HCT116 (cell line): ENCODE measurements around the gene TNFAIP8L3. TPM values are rescaled to one million over a fixed set of nuclear protein-coding genes. Genes with fewer than 3 reads are reported as not detected.

Experiments used
- ATAC-seq: fragments of 200-7000 bp; cut with Tn5 transposase; 2 replicates; pipeline ENCODE4 v1.9.1; 2020; ENCODE audit warnings: mild to moderate bottlenecking, moderate library complexity
- BruUV-seq: library from RNA; stranded (reverse); fragments of 400-500 nt; replicated peaks from 2 replicates; lab custom pipeline; 2021; lab: Mats Ljungman, UMichigan
- CTCF ChIA-PET: fragments of 300-600 bp; sonication (Branson Sonifier 250); formaldehyde crosslinking; loops from one replicate; lab custom pipeline; 2021; ENCODE audit warnings: antibody characterized with exemption; lab: Charles Lee
- POLR2A ChIA-PET: fragments of 300-600, 350-600 bp; sonication (Branson Sonifier 250); formaldehyde crosslinking; loops from one replicate; lab custom pipeline; 2021; ENCODE audit warnings: antibody characterized with exemption; lab: Charles Lee
- RAD21 ChIA-PET, 2 experiments: fragments of 300-600 bp; sonication (Branson Sonifier 250); formaldehyde crosslinking; loops; one replicate each; lab custom pipeline; 2023; ENCODE audit warnings: low total read pairs in 2 of 2; ENCODE audit not compliant: uncharacterized antibody in 2 of 2, unreplicated experiment in 2 of 2, low non-redundant PET in 1 of 2; lab: Charles Lee
- DNase-seq: peaks from one replicate; pipeline ENCODE4 v3.0.0-alpha.2; 2010; ENCODE audit warnings: low read depth, low spot score
- H2AFZ ChIP-seq: fragments of 200-600 bp; shearing (Covaris generic), sonication (generic); 2 replicates; pipeline ENCODE4 v1.6.1; 2017; ENCODE audit warnings: low read depth, mixed run types, mixed read lengths, antibody characterized with exemption, low read length; ENCODE audit not compliant: poor library complexity, severe bottlenecking
- H3K27ac ChIP-seq: 2 replicates; pipeline ENCODE4 v1.5.1; 2012; ENCODE audit warnings: low read depth, low read length
- H3K27me3 ChIP-seq: fragments of 200-600 bp; sonication (generic); 2 replicates; pipeline ENCODE4 v1.6.1; 2016; ENCODE audit warnings: mixed run types, low read length, mixed read lengths; ENCODE audit not compliant: insufficient read depth
- H3K36me3 ChIP-seq, 2 experiments: fragments of 200-500 bp in 1 of 2; fragments of 200-600 bp in 1 of 2; sonication (Bioruptor generic) in 1 of 2; sonication (generic) in 1 of 2; 2 replicates each; pipeline versions ENCODE4 v1.5.1 to v1.6.1; 2014 to 2016; ENCODE audit warnings: low read length in 2 of 2, inconsistent platforms in 1 of 2, mixed read lengths in 1 of 2, mixed run types in 1 of 2; ENCODE audit not compliant: insufficient read depth in 2 of 2, control insufficient read depth in 1 of 2
- H3K4me1 ChIP-seq, 2 experiments: fragments of 200-600 bp in 1 of 2; sonication (generic) in 1 of 2; 2 replicates each; pipeline versions ENCODE4 v1.5.1 to v1.6.1; 2012 to 2017; ENCODE audit warnings: low read length in 2 of 2, inconsistent platforms in 1 of 2, mild to moderate bottlenecking in 1 of 2, mixed read lengths in 1 of 2, mixed run types in 1 of 2, moderate library complexity in 1 of 2; ENCODE audit not compliant: insufficient read depth in 2 of 2, control insufficient read depth in 1 of 2
- H3K4me2 ChIP-seq: fragments of 200-600 bp; sonication (generic); 2 replicates; pipeline ENCODE4 v1.6.1; 2017; ENCODE audit warnings: mixed run types, low read length, mixed read lengths
- H3K4me3 ChIP-seq, 2 experiments: fragments of 200-600 bp in 1 of 2; sonication (generic) in 1 of 2; replicated peaks in 1 of 2; 2 replicates each; pipeline ENCODE4 v1.5.1; 2011 to 2016; ENCODE audit warnings: low read length in 2 of 2, control low read depth in 1 of 2, low read depth in 1 of 2, mild to moderate bottlenecking in 1 of 2, mixed read lengths in 1 of 2, mixed run types in 1 of 2
- H3K79me2 ChIP-seq: fragments of 200-600 bp; sonication (generic); 2 replicates; pipeline ENCODE4 v1.6.1; 2017; ENCODE audit warnings: mild to moderate bottlenecking, mixed run types, low read length, moderate library complexity, mixed read lengths; ENCODE audit not compliant: insufficient read depth
- H3K9ac ChIP-seq: fragments of 200-600 bp; sonication (generic); 2 replicates; pipeline ENCODE4 v1.6.1; 2016; ENCODE audit warnings: low read length, mixed read lengths
- H3K9me2 ChIP-seq: fragments of 200-600 bp; sonication (generic), shearing (Covaris generic); 2 replicates; pipeline ENCODE4 v1.6.1; 2017; ENCODE audit warnings: mixed run types, mild to moderate bottlenecking, moderate library complexity; ENCODE audit not compliant: insufficient read depth
- H3K9me3 ChIP-seq, 2 experiments: fragments of 200-500 bp in 1 of 2; fragments of 200-600 bp in 1 of 2; sonication (Bioruptor generic) in 1 of 2; sonication (generic) in 1 of 2; 2 replicates each; pipeline ENCODE4 v1.6.1; 2014 to 2017; ENCODE audit warnings: low read length in 2 of 2, mixed read lengths in 2 of 2, inconsistent platforms in 1 of 2, low read depth in 1 of 2, mild to moderate bottlenecking in 1 of 2, mixed run types in 1 of 2, moderate library complexity in 1 of 2; ENCODE audit not compliant: control insufficient read depth in 1 of 2, insufficient read depth in 1 of 2
- H4K20me1 ChIP-seq: fragments of 200-600 bp; sonication (generic), shearing (Covaris generic); 2 replicates; pipeline ENCODE4 v1.6.1; 2017; ENCODE audit warnings: mixed run types, mild to moderate bottlenecking, moderate library complexity; ENCODE audit not compliant: insufficient read depth
- CBX3 ChIP-seq: IDR thresholded peaks from 2 replicates; pipeline ENCODE4 v1.6.1; 2012; ENCODE audit warnings: low read depth
- CEBPB ChIP-seq: IDR thresholded peaks from 2 replicates; pipeline ENCODE4 v1.6.1; 2012; ENCODE audit warnings: low read depth
- ELF1 ChIP-seq: IDR thresholded peaks from 2 replicates; pipeline ENCODE4 v1.6.1; 2012; ENCODE audit warnings: low read depth, borderline replicate concordance
- EZH2 ChIP-seq: fragments of 200-600 bp; sonication (generic); IDR thresholded peaks from 2 replicates; pipeline ENCODE4 v1.6.1; 2017; ENCODE audit warnings: antibody characterized with exemption, mixed run types
- FOSL1 ChIP-seq: IDR thresholded peaks from 2 replicates; pipeline ENCODE4 v1.6.1; 2012; ENCODE audit warnings: low read depth
- JUND ChIP-seq: IDR thresholded peaks from 2 replicates; pipeline ENCODE4 v1.6.1; 2012
- POLR2AphosphoS5 ChIP-seq: IDR thresholded peaks from 2 replicates; pipeline ENCODE4 v1.6.1; 2011; ENCODE audit warnings: mild to moderate bottlenecking, low read depth, low read length, moderate library complexity
- RAD21 ChIP-seq: IDR thresholded peaks from 2 replicates; pipeline ENCODE4 v1.6.1; 2012; ENCODE audit warnings: low read depth, mild to moderate bottlenecking
- REST ChIP-seq: IDR thresholded peaks from 2 replicates; pipeline ENCODE4 v1.6.1; 2012; ENCODE audit warnings: low read depth
- SIN3A ChIP-seq: IDR thresholded peaks from 2 replicates; pipeline ENCODE4 v1.6.1; 2012; ENCODE audit warnings: low read depth
- SP1 ChIP-seq: IDR thresholded peaks from 2 replicates; pipeline ENCODE4 v1.6.1; 2012; ENCODE audit warnings: low read depth
- TCF7L2 ChIP-seq: IDR thresholded peaks from 2 replicates; pipeline ENCODE4 v1.7.0; 2011; ENCODE audit warnings: borderline replicate concordance, inconsistent platforms; ENCODE audit not compliant: insufficient read depth, insufficient read length; ENCODE audit errors: extremely low read depth
- YY1 ChIP-seq: IDR thresholded peaks from 2 replicates; pipeline ENCODE4 v1.6.1; 2011; ENCODE audit warnings: low read length, low read depth, moderate library complexity, mild to moderate bottlenecking; ENCODE audit not compliant: insufficient replicate concordance; ENCODE audit errors: extremely low read depth
- ZFX ChIP-seq: fragments of 450-650 bp; IDR thresholded peaks from 2 replicates; pipeline ENCODE4 v1.6.1; 2017
- ZNF274 ChIP-seq: fragments of 200-500 bp; sonication (Bioruptor generic); IDR thresholded peaks from 2 replicates; pipeline ENCODE4 v1.6.1; 2014; ENCODE audit warnings: mild to moderate bottlenecking, low read depth, low read length, inconsistent platforms
- intact Hi-C: fragments of 100-400 bp; cut with micrococcal nuclease; formaldehyde crosslinking; loops from 2 replicates; pipeline ENCODE4 v1.10.0; 2022
- total RNA-seq: library from RNA; stranded (reverse); gene quantifications from one replicate; pipeline ENCODE4 v1.2.1, GENCODE V29; 2021; ENCODE audit not compliant: unreplicated experiment

TNFAIP8L3 gene
- total RNA-seq, 1 experiment from 2014 or later = 0.47 TPM

- intact Hi-C loops = no loop called here
- no peak overlapping the region for H3K9ac ChIP-seq
- ChIA-PET POLR2A (no interaction called here), CTCF (no interaction called here), RAD21 (no interaction called here)
- no peak overlapping the region for H2AFZ ChIP-seq
- H3K79me2 ChIP-seq = no peaks in the 10 kb centered on the region
- H3K9me2 ChIP-seq = no peaks in the 10 kb centered on the region
- ATAC-seq (no peak), DNase-seq (no peak)
- H3K27me3 ChIP-seq = no peaks in the 10 kb centered on the region
- no peak overlapping the region for H3K4me2 ChIP-seq
- no peak overlapping the region for H3K27ac ChIP-seq
- no peaks in the 10 kb centered on the region for H3K36me3 ChIP-seq
- BruUV-seq = no TSS peak
- no peaks in the 10 kb centered on the region for H4K20me1 ChIP-seq
- H3K4me3 ChIP-seq = no peak overlapping the region
- no peaks in the 10 kb centered on the region for H3K9me3 ChIP-seq
- no peaks in the 10 kb centered on the region for H3K4me1 ChIP-seq
- TF ChIP-seq SP1 (no peak), POLR2AphosphoS5 (no peak), YY1 (no peak), ZNF274 (no peak)
These were observed 83.5 kb downstream of the TNFAIP8L3 start for GRCh38 chr15:51011212-51011611.

- Histone ChIP-seq H3K36me3 (peaks cover 0 to 2% of the 10 kb centered on the region in 2 experiments; a peak in 1 of 4 replicates), H4K20me1 (no peaks in the 10 kb centered on the region), H3K9me2 (no peaks in the 10 kb centered on the region), H3K9ac (no peak overlapping the region), H3K79me2 (no peaks in the 10 kb centered on the region), H3K4me1 (no peaks in the 10 kb centered on the region), H3K9me3 (no peaks in the 10 kb centered on the region), H3K4me3 (no peak overlapping the region), H3K4me2 (no peak overlapping the region), H2AFZ (no peak overlapping the region), H3K27ac (no peak overlapping the region), H3K27me3 (no peaks in the 10 kb centered on the region)
- intact Hi-C loops = no loop called here
- POLR2A ChIA-PET = no interaction called here
- no peak for DNase-seq
- TF ChIP-seq EZH2 (no peak), CBX3 (no peak), ZNF274 (no peak), JUND (no peak), REST (no peak), CEBPB (no peak), POLR2AphosphoS5 (no peak), YY1 (no peak), TCF7L2 (no peak), ZFX (no peak), RAD21 (no peak), SIN3A (no peak), ELF1 (no peak), FOSL1 (no peak)
- ATAC-seq = no peak
- RAD21 ChIA-PET = no interaction called here
- CTCF ChIA-PET = no interaction called here
- no TSS peak for BruUV-seq
These were observed 87.5 kb downstream of the TNFAIP8L3 start for GRCh38 chr15:51007131-51007666.
